HCT116 (cell line): ENCODE data around the gene GPATCH11. TPM values are rescaled to one million over a fixed set of nuclear protein-coding genes. Genes with fewer than 3 reads are reported as not detected.

Experiments used
- ATAC-seq: fragments of 200-7000 bp; cut with Tn5 transposase; 2 replicates; pipeline ENCODE4 v1.9.1; 2020; ENCODE audit warnings: mild to moderate bottlenecking, moderate library complexity
- BruUV-seq: library from RNA; stranded (reverse); fragments of 400-500 nt; replicated peaks from 2 replicates; lab custom pipeline; 2021; lab: Mats Ljungman, UMichigan
- CTCF ChIA-PET: fragments of 300-600 bp; sonication (Branson Sonifier 250); formaldehyde crosslinking; loops from one replicate; lab custom pipeline; 2021; ENCODE audit warnings: antibody characterized with exemption; lab: Charles Lee
- POLR2A ChIA-PET: fragments of 300-600, 350-600 bp; sonication (Branson Sonifier 250); formaldehyde crosslinking; loops from one replicate; lab custom pipeline; 2021; ENCODE audit warnings: antibody characterized with exemption; lab: Charles Lee
- RAD21 ChIA-PET, 2 experiments: fragments of 300-600 bp; sonication (Branson Sonifier 250); formaldehyde crosslinking; loops; one replicate each; lab custom pipeline; 2023; ENCODE audit warnings: low total read pairs in 2 of 2; ENCODE audit not compliant: uncharacterized antibody in 2 of 2, unreplicated experiment in 2 of 2, low non-redundant PET in 1 of 2; lab: Charles Lee
- DNase-seq: peaks from one replicate; pipeline ENCODE4 v3.0.0-alpha.2; 2010; ENCODE audit warnings: low read depth, low spot score
- H2AFZ ChIP-seq: fragments of 200-600 bp; shearing (Covaris generic), sonication (generic); 2 replicates; pipeline ENCODE4 v1.6.1; 2017; ENCODE audit warnings: low read depth, mixed run types, mixed read lengths, antibody characterized with exemption, low read length; ENCODE audit not compliant: poor library complexity, severe bottlenecking
- H3K27ac ChIP-seq: 2 replicates; pipeline ENCODE4 v1.5.1; 2012; ENCODE audit warnings: low read depth, low read length
- H3K27me3 ChIP-seq: fragments of 200-600 bp; sonication (generic); 2 replicates; pipeline ENCODE4 v1.6.1; 2016; ENCODE audit warnings: mixed run types, low read length, mixed read lengths; ENCODE audit not compliant: insufficient read depth
- H3K36me3 ChIP-seq, 2 experiments: fragments of 200-500 bp in 1 of 2; fragments of 200-600 bp in 1 of 2; sonication (Bioruptor generic) in 1 of 2; sonication (generic) in 1 of 2; 2 replicates each; pipeline versions ENCODE4 v1.5.1 to v1.6.1; 2014 to 2016; ENCODE audit warnings: low read length in 2 of 2, inconsistent platforms in 1 of 2, mixed read lengths in 1 of 2, mixed run types in 1 of 2; ENCODE audit not compliant: insufficient read depth in 2 of 2, control insufficient read depth in 1 of 2
- H3K4me1 ChIP-seq, 2 experiments: fragments of 200-600 bp in 1 of 2; sonication (generic) in 1 of 2; 2 replicates each; pipeline versions ENCODE4 v1.5.1 to v1.6.1; 2012 to 2017; ENCODE audit warnings: low read length in 2 of 2, inconsistent platforms in 1 of 2, mild to moderate bottlenecking in 1 of 2, mixed read lengths in 1 of 2, mixed run types in 1 of 2, moderate library complexity in 1 of 2; ENCODE audit not compliant: insufficient read depth in 2 of 2, control insufficient read depth in 1 of 2
- H3K4me2 ChIP-seq: fragments of 200-600 bp; sonication (generic); 2 replicates; pipeline ENCODE4 v1.6.1; 2017; ENCODE audit warnings: mixed run types, low read length, mixed read lengths
- H3K4me3 ChIP-seq, 2 experiments: fragments of 200-600 bp in 1 of 2; sonication (generic) in 1 of 2; replicated peaks in 1 of 2; 2 replicates each; pipeline ENCODE4 v1.5.1; 2011 to 2016; ENCODE audit warnings: low read length in 2 of 2, control low read depth in 1 of 2, low read depth in 1 of 2, mild to moderate bottlenecking in 1 of 2, mixed read lengths in 1 of 2, mixed run types in 1 of 2
- H3K79me2 ChIP-seq: fragments of 200-600 bp; sonication (generic); 2 replicates; pipeline ENCODE4 v1.6.1; 2017; ENCODE audit warnings: mild to moderate bottlenecking, mixed run types, low read length, moderate library complexity, mixed read lengths; ENCODE audit not compliant: insufficient read depth
- H3K9ac ChIP-seq: fragments of 200-600 bp; sonication (generic); 2 replicates; pipeline ENCODE4 v1.6.1; 2016; ENCODE audit warnings: low read length, mixed read lengths
- H3K9me2 ChIP-seq: fragments of 200-600 bp; sonication (generic), shearing (Covaris generic); 2 replicates; pipeline ENCODE4 v1.6.1; 2017; ENCODE audit warnings: mixed run types, mild to moderate bottlenecking, moderate library complexity; ENCODE audit not compliant: insufficient read depth
- H3K9me3 ChIP-seq, 2 experiments: fragments of 200-500 bp in 1 of 2; fragments of 200-600 bp in 1 of 2; sonication (Bioruptor generic) in 1 of 2; sonication (generic) in 1 of 2; 2 replicates each; pipeline ENCODE4 v1.6.1; 2014 to 2017; ENCODE audit warnings: low read length in 2 of 2, mixed read lengths in 2 of 2, inconsistent platforms in 1 of 2, low read depth in 1 of 2, mild to moderate bottlenecking in 1 of 2, mixed run types in 1 of 2, moderate library complexity in 1 of 2; ENCODE audit not compliant: control insufficient read depth in 1 of 2, insufficient read depth in 1 of 2
- H4K20me1 ChIP-seq: fragments of 200-600 bp; sonication (generic), shearing (Covaris generic); 2 replicates; pipeline ENCODE4 v1.6.1; 2017; ENCODE audit warnings: mixed run types, mild to moderate bottlenecking, moderate library complexity; ENCODE audit not compliant: insufficient read depth
- EGR1 ChIP-seq: IDR thresholded peaks from 2 replicates; pipeline ENCODE4 v1.6.1; 2012; ENCODE audit warnings: low read depth
- ELF1 ChIP-seq: IDR thresholded peaks from 2 replicates; pipeline ENCODE4 v1.6.1; 2012; ENCODE audit warnings: low read depth, borderline replicate concordance
- EZH2phosphoT487 ChIP-seq: fragments of 200-600 bp; IDR thresholded peaks from 2 replicates; pipeline ENCODE4 v1.6.1; 2018; ENCODE audit warnings: antibody characterized with exemption, borderline replicate concordance
- FOSL1 ChIP-seq: IDR thresholded peaks from 2 replicates; pipeline ENCODE4 v1.6.1; 2012; ENCODE audit warnings: low read depth
- MAX ChIP-seq: IDR thresholded peaks from 2 replicates; pipeline ENCODE4 v1.6.1; 2012
- POLR2A ChIP-seq: IDR thresholded peaks from 2 replicates; pipeline ENCODE4 v1.7.0; 2011; ENCODE audit warnings: borderline replicate concordance; ENCODE audit not compliant: insufficient read depth, insufficient read length; ENCODE audit errors: extremely low read depth
- POLR2AphosphoS5 ChIP-seq: IDR thresholded peaks from 2 replicates; pipeline ENCODE4 v1.6.1; 2011; ENCODE audit warnings: mild to moderate bottlenecking, low read depth, low read length, moderate library complexity
- RAD21 ChIP-seq: IDR thresholded peaks from 2 replicates; pipeline ENCODE4 v1.6.1; 2012; ENCODE audit warnings: low read depth, mild to moderate bottlenecking
- SIN3A ChIP-seq: IDR thresholded peaks from 2 replicates; pipeline ENCODE4 v1.6.1; 2012; ENCODE audit warnings: low read depth
- SRF ChIP-seq: IDR thresholded peaks from 2 replicates; pipeline ENCODE4 v1.6.1; 2012; ENCODE audit warnings: low read depth
- ZFX ChIP-seq: fragments of 450-650 bp; IDR thresholded peaks from 2 replicates; pipeline ENCODE4 v1.6.1; 2017
- intact Hi-C: fragments of 100-400 bp; cut with micrococcal nuclease; formaldehyde crosslinking; loops from 2 replicates; pipeline ENCODE4 v1.10.0; 2022
- total RNA-seq: library from RNA; stranded (reverse); gene quantifications from one replicate; pipeline ENCODE4 v1.2.1, GENCODE V29; 2021; ENCODE audit not compliant: unreplicated experiment
- TF ChIP-seq, protein P1 (sequence below): IDR thresholded peaks from 2 replicates; pipeline ENCODE4 v1.6.1; 2011; ENCODE audit warnings: mild to moderate bottlenecking, low read length, moderate library complexity; ENCODE audit not compliant: insufficient replicate concordance; ENCODE audit errors: extremely low read depth
- TF ChIP-seq, protein P2 (sequence below): IDR thresholded peaks from 2 replicates; pipeline ENCODE4 v1.6.1; 2012
- TF ChIP-seq, protein P3 (sequence below): IDR thresholded peaks from 2 replicates; pipeline ENCODE4 v1.6.1; 2012; ENCODE audit warnings: low read depth

Gene GPATCH11
- total RNA-seq, 1 experiment from 2014 or later = 5.5 TPM

- Histone ChIP-seq H3K9me2 (no peaks in the 10 kb centered on the region), H3K4me1 (no peaks in the 10 kb centered on the region), H3K36me3 (0 out of 4 replicates have a peak, but pooled peaks cover 0 to 2% of the 10 kb centered on the region in 2 experiments), H3K4me3 (no peak overlapping the region), H3K27ac (no peak overlapping the region), H3K4me2 (no peak overlapping the region), H3K9ac (no peak overlapping the region), H3K9me3 (no peaks in the 10 kb centered on the region), H3K27me3 (no peaks in the 10 kb centered on the region), H2AFZ (no peak overlapping the region), H3K79me2 (no peaks in the 10 kb centered on the region), H4K20me1 (no peaks in the 10 kb centered on the region)
- ChIA-PET RAD21 (no interaction called here), CTCF (no interaction called here), POLR2A (no interaction called here)
- intact Hi-C loops = no loop called here
- DNase-seq (no peak), ATAC-seq (no peak)
- TF ChIP-seq, protein P1, sequence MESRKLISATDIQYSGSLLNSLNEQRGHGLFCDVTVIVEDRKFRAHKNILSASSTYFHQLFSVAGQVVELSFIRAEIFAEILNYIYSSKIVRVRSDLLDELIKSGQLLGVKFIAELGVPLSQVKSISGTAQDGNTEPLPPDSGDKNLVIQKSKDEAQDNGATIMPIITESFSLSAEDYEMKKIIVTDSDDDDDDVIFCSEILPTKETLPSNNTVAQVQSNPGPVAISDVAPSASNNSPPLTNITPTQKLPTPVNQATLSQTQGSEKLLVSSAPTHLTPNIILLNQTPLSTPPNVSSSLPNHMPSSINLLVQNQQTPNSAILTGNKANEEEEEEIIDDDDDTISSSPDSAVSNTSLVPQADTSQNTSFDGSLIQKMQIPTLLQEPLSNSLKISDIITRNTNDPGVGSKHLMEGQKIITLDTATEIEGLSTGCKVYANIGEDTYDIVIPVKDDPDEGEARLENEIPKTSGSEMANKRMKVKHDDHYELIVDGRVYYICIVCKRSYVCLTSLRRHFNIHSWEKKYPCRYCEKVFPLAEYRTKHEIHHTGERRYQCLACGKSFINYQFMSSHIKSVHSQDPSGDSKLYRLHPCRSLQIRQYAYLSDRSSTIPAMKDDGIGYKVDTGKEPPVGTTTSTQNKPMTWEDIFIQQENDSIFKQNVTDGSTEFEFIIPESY = no peak
- no peak for TF ChIP-seq SIN3A
- TF ChIP-seq POLR2A = no peak
- TF ChIP-seq, protein P2, sequence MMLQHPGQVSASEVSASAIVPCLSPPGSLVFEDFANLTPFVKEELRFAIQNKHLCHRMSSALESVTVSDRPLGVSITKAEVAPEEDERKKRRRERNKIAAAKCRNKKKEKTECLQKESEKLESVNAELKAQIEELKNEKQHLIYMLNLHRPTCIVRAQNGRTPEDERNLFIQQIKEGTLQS = no peak
- no peak for TF ChIP-seq ELF1
- TF ChIP-seq FOSL1 = no peak
- TF ChIP-seq, protein P3, sequence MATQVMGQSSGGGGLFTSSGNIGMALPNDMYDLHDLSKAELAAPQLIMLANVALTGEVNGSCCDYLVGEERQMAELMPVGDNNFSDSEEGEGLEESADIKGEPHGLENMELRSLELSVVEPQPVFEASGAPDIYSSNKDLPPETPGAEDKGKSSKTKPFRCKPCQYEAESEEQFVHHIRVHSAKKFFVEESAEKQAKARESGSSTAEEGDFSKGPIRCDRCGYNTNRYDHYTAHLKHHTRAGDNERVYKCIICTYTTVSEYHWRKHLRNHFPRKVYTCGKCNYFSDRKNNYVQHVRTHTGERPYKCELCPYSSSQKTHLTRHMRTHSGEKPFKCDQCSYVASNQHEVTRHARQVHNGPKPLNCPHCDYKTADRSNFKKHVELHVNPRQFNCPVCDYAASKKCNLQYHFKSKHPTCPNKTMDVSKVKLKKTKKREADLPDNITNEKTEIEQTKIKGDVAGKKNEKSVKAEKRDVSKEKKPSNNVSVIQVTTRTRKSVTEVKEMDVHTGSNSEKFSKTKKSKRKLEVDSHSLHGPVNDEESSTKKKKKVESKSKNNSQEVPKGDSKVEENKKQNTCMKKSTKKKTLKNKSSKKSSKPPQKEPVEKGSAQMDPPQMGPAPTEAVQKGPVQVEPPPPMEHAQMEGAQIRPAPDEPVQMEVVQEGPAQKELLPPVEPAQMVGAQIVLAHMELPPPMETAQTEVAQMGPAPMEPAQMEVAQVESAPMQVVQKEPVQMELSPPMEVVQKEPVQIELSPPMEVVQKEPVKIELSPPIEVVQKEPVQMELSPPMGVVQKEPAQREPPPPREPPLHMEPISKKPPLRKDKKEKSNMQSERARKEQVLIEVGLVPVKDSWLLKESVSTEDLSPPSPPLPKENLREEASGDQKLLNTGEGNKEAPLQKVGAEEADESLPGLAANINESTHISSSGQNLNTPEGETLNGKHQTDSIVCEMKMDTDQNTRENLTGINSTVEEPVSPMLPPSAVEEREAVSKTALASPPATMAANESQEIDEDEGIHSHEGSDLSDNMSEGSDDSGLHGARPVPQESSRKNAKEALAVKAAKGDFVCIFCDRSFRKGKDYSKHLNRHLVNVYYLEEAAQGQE = no peak
- TF ChIP-seq EGR1 = no peak
- TF ChIP-seq SRF = no peak
- no peak for TF ChIP-seq EZH2phosphoT487
- no peak for TF ChIP-seq RAD21
- TF ChIP-seq MAX = no peak
- no peak for TF ChIP-seq POLR2AphosphoS5
- no peak for TF ChIP-seq ZFX
- BruUV-seq = no TSS peak
Measured at GRCh38 chr2:37052600-37053332, 31.6 kb upstream of the GPATCH11 start.
